T-helper 2 cell treated with Interferon-gamma antibody and Interleukin-4, amounts not matched to agents 5 μg/mL and 100 μg/mL, for 36 hours (primary cell): Measurements from ENCODE around the gene HLA-E.
"Not testable (repeated sequence)": the region's sequence is repeated elsewhere in the genome, so short reads cannot be mapped to it uniquely, and the experiment has no call there.

Experiments
- DNase-seq: peaks from one replicate; pipeline ENCODE4 v3.0.0; 2021; ENCODE audit warnings: low spot score
- H3K27ac Mint-ChIP-seq: one replicate; pipeline ENCODE4 v1.8.0; 2021; ENCODE audit warnings: mild to moderate bottlenecking, mixed read lengths
- H3K27me3 Mint-ChIP-seq: one replicate; pipeline ENCODE4 v1.8.0; 2021; ENCODE audit warnings: low read depth, mixed read lengths
- H3K36me3 Mint-ChIP-seq: one replicate; pipeline ENCODE4 v1.8.0; 2021; ENCODE audit warnings: low read depth, mixed read lengths
- H3K4me1 Mint-ChIP-seq: one replicate; pipeline ENCODE4 v1.8.0; 2021; ENCODE audit warnings: low read depth, mixed read lengths
- H3K4me3 Mint-ChIP-seq: one replicate; pipeline ENCODE4 v1.8.0; 2022; ENCODE audit warnings: mild to moderate bottlenecking, moderate library complexity, mixed read lengths
- H3K9me3 Mint-ChIP-seq: one replicate; pipeline ENCODE4 v1.8.0; 2021; ENCODE audit warnings: mixed read lengths

The HLA-E gene

DNA sequence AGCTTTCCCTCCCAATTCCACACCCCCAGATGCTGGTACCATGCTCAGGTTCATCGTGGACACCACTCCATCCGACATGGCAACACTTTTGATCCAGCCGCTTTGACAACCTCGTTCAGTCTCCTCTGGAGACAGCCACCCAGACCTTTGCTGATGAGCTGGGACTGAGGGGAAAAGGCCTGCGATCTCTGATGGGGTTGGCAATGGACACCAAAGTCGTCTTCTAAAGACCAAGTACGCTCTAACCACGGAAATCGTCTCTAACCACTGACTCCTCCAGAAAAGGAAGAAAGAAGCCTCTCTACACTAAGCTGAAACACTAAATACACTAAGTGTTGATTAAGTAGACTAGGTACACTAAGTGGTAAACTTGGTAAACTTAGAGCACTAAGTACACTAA is 26.1 kb upstream of the HLA-E start:
- no peak overlapping the region for H3K27ac Mint-ChIP-seq
- H3K9me3 Mint-ChIP-seq: peaks cover 22% of the 10 kb centered on the region
- H3K4me1 Mint-ChIP-seq: peaks cover 16% of the 10 kb centered on the region
- peak overlapping the region; percentile 2 for H3K4me3 Mint-ChIP-seq
- H3K36me3 Mint-ChIP-seq: no peaks in the 10 kb centered on the region
- no peak for DNase-seq
- peaks cover 91% of the 10 kb centered on the region for H3K27me3 Mint-ChIP-seq

DNA sequence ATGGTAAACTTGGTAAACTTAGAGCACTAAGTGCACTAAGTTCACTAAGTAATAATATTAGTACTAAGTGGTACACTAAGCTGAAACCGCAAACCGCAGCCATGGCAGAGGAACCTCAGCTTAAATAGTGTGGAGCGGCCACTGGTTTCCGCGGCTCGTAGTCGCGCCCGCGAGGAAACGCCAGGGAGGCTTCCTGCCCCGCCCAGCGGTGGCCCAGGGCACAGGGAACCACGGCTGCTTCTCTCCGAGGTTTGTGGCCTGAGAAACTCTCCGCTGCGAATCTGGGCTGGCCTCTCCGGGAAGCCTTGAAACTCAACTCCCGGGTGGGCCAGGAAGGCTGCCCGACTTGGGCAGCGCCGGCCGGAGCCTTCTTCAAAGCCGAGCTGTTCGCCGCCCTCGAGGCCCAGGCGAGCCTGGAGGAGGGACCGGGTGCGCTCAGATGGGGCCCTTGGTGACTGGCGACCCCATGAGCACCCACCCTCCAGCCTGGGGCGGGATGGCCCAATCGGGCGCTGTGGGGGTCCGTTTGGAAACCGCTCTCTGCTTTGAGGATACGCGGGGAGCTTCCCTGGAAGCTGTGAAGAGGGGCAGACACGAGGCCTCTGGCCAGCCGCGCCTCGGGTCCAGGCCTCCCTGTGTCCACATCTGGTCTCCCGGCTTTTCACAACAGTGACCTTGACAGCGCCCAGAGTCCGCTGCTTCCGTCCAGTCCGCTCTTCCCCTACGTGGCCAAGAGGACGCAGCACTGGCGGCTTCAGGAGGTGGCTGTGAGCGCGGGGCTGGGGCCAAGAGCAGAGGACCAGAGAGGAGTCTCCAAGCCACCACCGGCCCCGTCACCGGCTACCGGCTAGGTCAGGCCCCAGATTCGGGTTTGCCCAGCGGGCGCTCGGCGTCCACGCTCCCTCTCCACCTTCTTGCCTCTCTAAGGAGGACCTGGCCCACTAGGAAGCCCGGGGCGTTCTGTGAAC is 25.4 kb upstream of the HLA-E start:
- H3K9me3 Mint-ChIP-seq: peaks cover 17% of the 10 kb centered on the region
- DNase-seq: peak; percentile 60
- peaks cover 16% of the 10 kb centered on the region for H3K4me1 Mint-ChIP-seq
- peak overlapping the region; percentile 2 for H3K4me3 Mint-ChIP-seq
- H3K36me3 Mint-ChIP-seq: no peaks in the 10 kb centered on the region
- no peak overlapping the region for H3K27ac Mint-ChIP-seq
- peaks cover 89% of the 10 kb centered on the region for H3K27me3 Mint-ChIP-seq

DNA sequence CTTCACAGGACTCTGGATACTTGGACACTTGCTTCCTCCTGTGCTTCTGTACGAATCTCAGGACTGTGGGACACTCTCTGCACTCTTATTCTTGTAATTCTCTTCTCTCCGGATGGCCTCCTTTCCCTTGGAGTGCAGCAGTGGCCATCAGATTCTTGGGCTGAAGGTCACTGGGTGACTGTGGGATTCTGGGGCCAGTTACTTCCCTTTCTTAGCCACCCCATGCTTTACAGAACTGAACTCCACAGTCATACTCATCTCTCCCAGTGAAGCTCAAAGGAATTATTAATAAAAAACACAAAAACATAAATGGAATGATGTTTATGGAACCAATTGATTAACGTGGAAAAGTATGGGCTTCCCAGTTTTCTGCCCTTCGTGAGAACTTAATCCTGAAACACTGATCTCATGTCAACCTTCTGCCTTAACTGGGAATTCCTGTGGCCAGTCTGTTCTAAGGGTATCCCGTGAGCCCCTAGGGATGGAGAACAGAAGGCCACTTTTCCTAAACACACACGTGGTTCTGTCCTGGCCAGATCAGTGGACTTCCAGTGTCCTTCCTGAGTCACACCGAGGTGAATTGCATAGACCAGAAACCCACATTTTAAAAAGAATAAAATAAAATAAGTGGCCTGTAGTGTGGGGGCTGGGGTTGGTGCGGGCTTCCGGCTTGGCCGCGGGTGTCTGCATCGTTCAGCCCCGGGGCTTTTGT is 23.6 kb upstream of the HLA-E start:
- Mint-ChIP-seq H3K4me1 (peaks cover 16% of the 10 kb centered on the region), H3K27me3 (peaks cover 87% of the 10 kb centered on the region), H3K36me3 (no peaks in the 10 kb centered on the region), H3K4me3 (peak overlapping the region; percentile 41), H3K27ac (no peak overlapping the region), H3K9me3 (no peaks in the 10 kb centered on the region)
- DNase-seq: no peak

DNA sequence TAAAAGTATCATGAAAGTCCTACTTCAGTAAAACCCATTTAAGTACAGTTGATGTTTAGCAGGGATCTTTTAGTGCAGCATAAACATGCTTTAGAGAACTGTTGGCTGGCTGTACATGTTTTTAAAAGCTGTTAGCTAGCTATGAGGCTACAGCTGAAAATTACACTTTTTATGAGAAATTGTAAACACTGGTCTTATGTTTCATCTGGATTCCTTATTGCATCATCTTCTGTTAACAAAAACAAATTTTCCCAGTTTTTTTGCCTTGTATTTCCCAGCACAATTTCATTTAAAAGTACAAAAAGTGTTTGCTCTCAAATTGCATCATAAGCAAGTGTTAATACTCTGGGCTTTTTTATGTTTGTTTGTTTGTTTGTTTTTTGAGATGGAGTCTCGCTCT is 18.3 kb upstream of the HLA-E start:
- H3K4me3 Mint-ChIP-seq: no peak overlapping the region
- H3K27me3 Mint-ChIP-seq: peaks cover 77% of the 10 kb centered on the region
- no peaks in the 10 kb centered on the region for H3K36me3 Mint-ChIP-seq
- peaks cover 7% of the 10 kb centered on the region for H3K4me1 Mint-ChIP-seq
- peaks cover 14% of the 10 kb centered on the region for H3K9me3 Mint-ChIP-seq
- no peak overlapping the region for H3K27ac Mint-ChIP-seq
- DNase-seq: no peak

DNA sequence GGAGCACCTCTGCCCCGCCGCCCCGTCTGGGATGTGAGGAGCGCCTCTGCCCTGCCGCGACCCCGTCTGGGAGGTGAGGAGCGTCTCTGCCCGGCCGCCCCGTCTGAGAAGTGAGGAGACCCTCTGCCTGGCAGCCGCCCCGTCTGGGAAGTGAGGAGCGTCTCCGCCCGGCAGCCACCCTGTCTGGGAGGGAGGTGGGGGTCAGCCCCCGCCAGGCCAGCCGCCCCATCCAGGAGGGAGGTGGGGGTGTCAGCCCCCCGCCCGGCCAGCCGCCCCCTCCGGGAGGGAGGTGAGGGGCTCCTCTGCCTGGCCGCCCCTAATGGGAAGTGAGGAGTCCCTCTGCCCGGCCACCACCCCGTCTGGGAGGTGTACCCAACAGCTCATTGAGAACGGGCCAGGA is 14.2 kb upstream of the HLA-E start:
- H3K27me3 Mint-ChIP-seq: peaks cover 80% of the 10 kb centered on the region
- not testable (repeated sequence) for H3K27ac Mint-ChIP-seq, H3K4me3 Mint-ChIP-seq, DNase-seq, H3K4me1 Mint-ChIP-seq, H3K36me3 Mint-ChIP-seq
- peaks cover 18% of the 10 kb centered on the region for H3K9me3 Mint-ChIP-seq

DNA sequence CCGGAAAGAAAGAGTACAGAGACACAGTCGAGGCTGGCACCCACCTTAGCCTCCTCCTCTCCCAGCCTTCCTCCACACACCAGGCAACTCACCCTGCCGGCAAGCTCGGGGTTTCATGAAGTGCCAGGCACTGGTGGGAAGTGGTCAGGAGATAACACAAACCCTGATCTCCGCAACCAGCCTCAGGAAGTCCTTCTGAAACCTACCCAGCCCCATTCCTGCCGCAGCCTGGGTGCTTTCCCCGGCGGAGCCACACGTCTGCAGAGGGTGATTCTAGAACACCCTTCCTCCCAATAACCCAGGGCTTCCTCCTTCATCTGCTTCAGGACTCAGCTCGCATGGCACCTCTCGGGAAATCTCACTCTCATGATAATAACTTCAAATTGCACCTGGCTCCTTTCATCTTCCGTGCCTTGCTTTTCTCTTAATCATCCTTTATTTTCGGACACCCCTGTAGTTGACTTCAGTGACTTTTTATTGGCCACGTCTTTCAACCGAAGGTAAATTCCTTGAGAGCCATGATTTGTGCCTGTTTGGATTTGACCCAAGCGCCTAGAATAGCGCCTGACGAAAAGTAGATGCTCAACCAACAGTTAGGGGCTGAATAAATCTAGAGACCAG is 8.7 kb upstream of the HLA-E start:
- peaks cover 20% of the 10 kb centered on the region for H3K4me1 Mint-ChIP-seq
- H3K36me3 Mint-ChIP-seq: no peaks in the 10 kb centered on the region
- DNase-seq: peak; percentile 71
- peak overlapping the region; percentile 53 for H3K4me3 Mint-ChIP-seq
- peaks cover 70% of the 10 kb centered on the region for H3K27me3 Mint-ChIP-seq
- no peak overlapping the region for H3K27ac Mint-ChIP-seq
- H3K9me3 Mint-ChIP-seq: peaks cover 3% of the 10 kb centered on the region

DNA sequence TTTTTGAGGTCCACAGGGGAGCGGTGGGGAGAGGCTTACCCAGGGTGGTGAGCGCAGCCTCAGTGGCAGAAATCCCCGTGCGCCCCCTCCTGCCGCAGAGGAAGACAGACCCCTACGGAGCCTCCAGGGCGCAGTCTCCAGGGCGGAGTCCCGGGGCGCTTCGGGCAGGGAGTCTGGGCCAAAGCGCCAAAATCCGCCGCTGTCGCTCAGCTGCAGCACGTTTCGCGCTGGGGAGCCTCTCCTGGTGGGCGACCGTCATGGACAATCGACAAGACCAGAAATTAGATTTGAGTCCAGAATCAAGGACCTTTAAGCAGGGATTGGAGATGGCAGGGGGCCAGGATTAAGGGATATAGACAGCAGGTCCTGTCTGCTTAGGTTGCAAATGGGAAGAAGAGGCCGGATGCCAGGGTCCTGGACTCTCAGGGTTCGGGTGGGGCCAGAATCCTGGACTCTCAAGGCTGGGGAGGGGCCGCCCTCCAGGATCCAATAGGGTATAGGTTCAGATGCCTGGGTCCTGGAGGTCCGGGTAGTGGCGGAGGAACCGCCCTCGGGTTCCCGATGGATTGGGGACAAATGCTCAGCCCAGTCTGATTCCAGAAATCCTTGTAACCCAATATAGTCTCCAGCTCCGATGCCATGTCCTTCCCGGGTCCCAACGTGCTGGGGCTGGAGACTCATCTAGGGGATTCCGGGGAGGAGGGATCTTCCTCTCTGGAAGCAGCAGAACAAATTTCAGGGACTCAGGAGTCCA is 7.9 kb upstream of the HLA-E start:
- peaks cover 68% of the 10 kb centered on the region for H3K27me3 Mint-ChIP-seq
- peaks cover 21% of the 10 kb centered on the region for H3K4me1 Mint-ChIP-seq
- H3K9me3 Mint-ChIP-seq: peaks cover under 1% of the 10 kb centered on the region
- peak overlapping the region; percentile 53 for H3K4me3 Mint-ChIP-seq
- H3K36me3 Mint-ChIP-seq: no peaks in the 10 kb centered on the region
- H3K27ac Mint-ChIP-seq: no peak overlapping the region
- no peak for DNase-seq

DNA sequence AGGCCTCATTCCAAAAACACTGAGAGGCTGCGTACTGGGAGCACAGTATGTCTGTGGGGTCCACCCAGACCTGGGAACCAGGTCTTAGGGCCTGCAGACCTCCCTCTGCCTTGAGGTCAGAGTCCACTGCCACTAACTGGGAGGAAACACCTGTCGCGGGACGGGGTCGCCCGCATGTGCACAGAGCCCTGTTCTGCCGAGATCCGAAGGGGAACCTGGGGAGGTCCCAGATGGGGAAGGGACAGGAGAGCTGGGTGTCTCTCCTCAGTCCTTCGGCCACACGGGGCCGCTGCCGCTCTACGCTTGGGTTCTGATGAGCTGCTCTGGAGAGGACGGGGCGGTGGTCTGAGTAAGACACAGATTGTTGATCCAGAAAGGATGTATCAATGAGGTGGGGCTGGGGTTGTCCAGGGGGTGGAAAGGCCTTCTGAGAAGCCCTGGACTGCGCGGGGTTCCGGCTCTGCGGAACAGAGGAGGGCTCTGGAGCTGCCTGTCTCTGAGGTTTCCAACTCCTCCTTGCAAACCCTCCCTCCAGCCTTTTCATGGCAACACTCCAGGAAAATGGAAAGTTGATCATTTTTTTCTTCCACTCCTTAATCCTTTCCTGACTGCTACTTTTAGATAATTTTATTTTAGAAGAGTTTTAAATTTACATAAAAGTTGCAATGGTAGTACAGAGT is 7.2 kb upstream of the HLA-E start:
- H3K27ac Mint-ChIP-seq, H3K36me3 Mint-ChIP-seq, H3K9me3 Mint-ChIP-seq, H3K4me3 Mint-ChIP-seq: not testable (repeated sequence)
- peak; percentile 75 for DNase-seq
- Mint-ChIP-seq H3K27me3 (peaks cover 61% of the 10 kb centered on the region), H3K4me1 (peaks cover 22% of the 10 kb centered on the region)

DNA sequence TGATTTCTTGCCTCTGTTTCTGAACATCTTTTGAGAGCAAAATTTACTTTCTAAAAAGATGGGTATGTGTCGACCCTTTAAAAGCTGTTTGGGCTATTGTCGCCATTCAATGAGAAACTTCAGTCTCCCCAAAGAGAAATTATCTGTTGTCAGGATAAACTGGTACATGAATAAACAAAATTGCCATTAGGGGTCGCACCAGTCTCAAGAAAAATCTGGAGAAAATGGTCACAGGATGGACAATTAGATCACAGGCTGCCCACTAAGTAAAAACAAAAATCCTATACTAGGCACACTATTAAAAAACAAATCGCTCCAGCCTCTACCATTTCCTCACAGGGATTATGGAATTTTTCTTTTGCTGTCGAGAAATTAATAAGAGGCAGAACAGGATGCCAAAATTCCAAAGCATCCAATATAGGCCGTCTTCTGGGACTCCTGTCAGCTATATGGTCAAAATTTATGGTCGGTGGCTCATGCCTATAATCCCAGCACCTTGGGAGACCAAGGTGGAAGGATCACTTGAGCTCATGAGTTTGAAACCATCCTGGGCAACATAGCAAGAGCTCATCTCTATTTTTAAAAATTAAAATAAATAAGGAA is 5.5 kb upstream of the HLA-E start:
- DNase-seq: no peak
- Mint-ChIP-seq H3K27me3 (peaks cover 47% of the 10 kb centered on the region), H3K4me3 (no peak overlapping the region), H3K9me3 (no peaks in the 10 kb centered on the region), H3K4me1 (peaks cover 28% of the 10 kb centered on the region), H3K27ac (no peak overlapping the region), H3K36me3 (peaks cover 3% of the 10 kb centered on the region)

DNA sequence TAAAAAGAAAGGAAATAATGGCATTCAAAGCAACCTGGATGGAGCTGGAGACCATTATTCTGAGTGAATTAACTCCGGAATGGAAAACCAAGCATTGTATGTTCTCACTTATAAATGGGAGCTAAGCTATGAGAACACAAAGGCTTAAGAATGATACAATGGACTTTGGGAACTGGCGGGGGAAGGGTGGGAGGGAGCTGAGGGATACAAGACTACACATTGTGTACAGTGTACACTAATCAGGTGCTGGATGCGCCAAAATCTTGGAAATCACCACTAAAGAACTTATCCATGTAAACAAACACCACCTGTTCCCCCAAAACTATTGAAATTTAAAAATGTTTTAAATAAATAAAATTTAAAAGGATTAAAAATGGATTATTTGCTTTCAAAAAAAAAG is 4.1 kb upstream of the HLA-E start:
- peaks cover 37% of the 10 kb centered on the region for H3K27me3 Mint-ChIP-seq
- H3K36me3 Mint-ChIP-seq: peaks cover 13% of the 10 kb centered on the region
- no peak overlapping the region for H3K4me3 Mint-ChIP-seq
- H3K9me3 Mint-ChIP-seq: peaks cover 4% of the 10 kb centered on the region
- no peak for DNase-seq
- peaks cover 32% of the 10 kb centered on the region for H3K4me1 Mint-ChIP-seq
- no peak overlapping the region for H3K27ac Mint-ChIP-seq

DNA sequence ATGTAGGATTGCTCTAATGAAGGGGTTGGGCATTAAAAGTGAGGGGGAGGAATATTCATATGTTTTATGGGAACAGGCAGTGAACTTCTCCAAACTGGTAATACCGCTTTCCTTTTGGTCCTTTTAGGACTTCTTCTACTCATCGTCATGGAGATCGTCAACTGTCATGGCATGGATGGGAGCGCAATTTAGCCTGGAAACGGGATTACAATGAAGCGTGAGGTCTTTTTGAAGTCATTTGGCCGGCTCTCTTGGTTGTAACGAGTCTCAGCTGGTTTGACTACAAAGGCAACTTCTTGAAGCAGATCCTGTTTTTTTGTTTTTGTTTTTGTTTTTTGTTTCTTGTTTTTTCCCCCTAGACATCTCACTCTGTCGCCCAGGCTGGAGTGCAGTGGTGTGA is 1.4 kb upstream of the HLA-E start:
- peak overlapping the region; percentile 33 for H3K4me3 Mint-ChIP-seq
- H3K4me1 Mint-ChIP-seq: peaks cover 35% of the 10 kb centered on the region
- peaks cover 39% of the 10 kb centered on the region for H3K36me3 Mint-ChIP-seq
- H3K27ac Mint-ChIP-seq: peak overlapping the region; percentile 71
- DNase-seq: no peak
- H3K9me3 Mint-ChIP-seq: peaks cover 4% of the 10 kb centered on the region
- peaks cover 15% of the 10 kb centered on the region for H3K27me3 Mint-ChIP-seq

DNA sequence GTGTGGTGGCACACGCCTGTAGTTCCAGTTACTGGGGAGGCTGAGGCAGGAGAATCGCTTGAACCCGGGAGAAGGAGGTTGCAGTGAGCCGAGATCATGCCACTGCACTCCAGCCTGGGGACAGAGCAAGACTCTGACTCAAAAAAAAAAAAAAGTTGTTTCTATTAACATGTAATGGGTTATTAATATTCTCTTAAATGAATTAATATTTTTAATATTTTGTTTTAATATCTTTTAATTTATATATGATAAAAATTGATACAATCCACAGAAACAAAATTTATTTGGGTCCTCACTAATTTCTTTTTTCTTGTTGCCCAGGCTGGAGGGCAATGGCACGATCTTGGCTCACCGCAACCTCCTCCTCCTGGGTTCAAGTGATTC is 620 bp upstream of the HLA-E start:
- peak overlapping the region; percentile 98 for H3K27ac Mint-ChIP-seq
- not testable (repeated sequence) for H3K27me3 Mint-ChIP-seq, DNase-seq, H3K9me3 Mint-ChIP-seq
- peaks cover 39% of the 10 kb centered on the region for H3K4me1 Mint-ChIP-seq
- peaks cover 45% of the 10 kb centered on the region for H3K36me3 Mint-ChIP-seq
- peak overlapping the region; percentile 96 for H3K4me3 Mint-ChIP-seq
